GM12874 (cell line): ENCODE data around the gene DCN.

Experiments
- CTCF ChIP-seq: IDR thresholded peaks from 2 replicates; pipeline ENCODE4 v1.5.1; 2011; ENCODE audit warnings: low read depth, mild to moderate bottlenecking, control low read depth, low read length, moderate library complexity; ENCODE audit not compliant: insufficient read depth

The DCN gene

GRCh38 chr12:91099836-91100235, 82.8 kb downstream of the DCN start:
- TF ChIP-seq CTCF: no peak

- no peak for TF ChIP-seq CTCF
Observed at GRCh38 chr12:91099341-91099740, 83.3 kb downstream of the DCN start.

DNA sequence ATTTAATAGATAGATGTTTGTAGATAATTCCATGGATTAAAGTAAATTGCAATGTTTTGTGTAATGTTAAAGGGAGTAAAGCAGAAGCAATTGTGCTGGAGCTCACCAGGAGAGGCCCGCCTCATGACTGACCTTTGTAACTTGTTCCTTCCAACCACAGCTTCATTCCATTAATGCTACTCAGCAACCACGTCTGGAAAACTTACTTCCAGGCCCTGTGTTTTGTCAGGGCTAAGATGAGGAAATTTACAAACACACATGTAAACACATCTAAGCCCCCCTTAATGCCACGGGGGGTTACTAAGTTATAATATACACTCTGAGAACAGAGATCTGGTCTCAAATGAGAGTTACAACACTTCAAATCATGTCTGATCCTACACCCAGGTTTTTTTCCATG, 83.7 kb downstream of the DCN start:
- no peak for TF ChIP-seq CTCF

DNA sequence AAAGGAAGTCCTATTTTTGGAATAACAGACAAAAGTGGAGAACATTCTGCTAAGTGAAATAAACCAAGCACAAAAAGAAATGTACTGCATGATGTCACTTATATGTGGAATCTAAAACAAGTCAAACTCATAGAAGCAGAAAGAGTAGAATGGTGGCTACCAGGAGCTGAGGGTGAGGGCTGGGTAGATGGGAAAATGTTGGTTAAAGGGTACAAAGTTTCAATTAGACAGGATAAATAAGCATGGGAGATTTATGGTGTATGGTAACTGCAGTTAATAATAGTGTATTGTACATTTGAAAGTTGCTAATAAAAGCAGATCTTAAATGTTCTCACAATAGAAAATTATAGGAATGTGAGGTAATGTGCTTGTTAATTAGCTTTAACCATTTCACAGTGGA, 84.2 kb downstream of the DCN start:
- no peak for TF ChIP-seq CTCF

GRCh38 chr12:91094957-91095356, 87.7 kb downstream of the DCN start:
- TF ChIP-seq CTCF: no peak

- TF ChIP-seq CTCF: no peak
Observed at GRCh38 chr12:91094032-91094662, 88.5 kb downstream of the DCN start.

- no peak for TF ChIP-seq CTCF
Observed at GRCh38 chr12:91093341-91093740, 89.3 kb downstream of the DCN start.
